Thyroid gland (tissue), 4 donors: ENCODE measurements around the gene KANSL1. TPM values are rescaled to one million over a fixed set of nuclear protein-coding genes. Genes with fewer than 3 reads are reported as not detected.

ENCODE experiments used
- DNase-seq, 2 donors: peaks; one replicate each; pipeline ENCODE4 v3.0.0-alpha.2; 2019
- H3K27ac ChIP-seq, 3 donors: fragments of 200-600 bp; sonication (generic); 1 replicate in 2 of 3; 2 replicates in 1 of 3; pipeline ENCODE4 v1.5.1; 2016 to 2019; ENCODE audit warnings: mild to moderate bottlenecking in 1 of 3, moderate library complexity in 1 of 3
- H3K27me3 ChIP-seq: fragments of 200-600 bp; sonication (generic); one replicate; pipeline ENCODE4 v1.5.1; 2019
- H3K36me3 ChIP-seq, 2 donors: fragments of 200-600 bp; sonication (generic); one replicate each; pipeline ENCODE4 v1.5.1; 2016 to 2019
- H3K4me1 ChIP-seq, 2 donors: fragments of 200-600 bp; sonication (generic); one replicate each; pipeline ENCODE4 v1.5.1; 2017 to 2019
- H3K4me3 ChIP-seq, 3 donors: fragments of 200-600 bp; sonication (generic); replicated peaks in 1 of 3; 1 replicate in 2 of 3; 2 replicates in 1 of 3; pipeline ENCODE4 v1.5.1; 2016; ENCODE audit warnings: mild to moderate bottlenecking in 1 of 3
- H3K9me3 ChIP-seq: fragments of 200-600 bp; sonication (generic); one replicate; pipeline ENCODE4 v1.5.1; 2017
- CTCF ChIP-seq, 6 experiments: fragments of 200-600 bp in 3 of 6; fragments of 450-650 bp in 3 of 6; sonication (generic) in 3 of 6; IDR thresholded peaks; one replicate each; pipeline ENCODE4 v1.5.1; 2016 to 2019; ENCODE audit warnings: antibody characterized with exemption in 6 of 6, mild to moderate bottlenecking in 2 of 6, inconsistent platforms in 1 of 6, moderate library complexity in 1 of 6
- POLR2A ChIP-seq, 2 donors: fragments of 450-650 bp; IDR thresholded peaks; one replicate each; pipeline ENCODE4 v1.6.1; 2017; ENCODE audit warnings: antibody characterized with exemption in 2 of 2, mild to moderate bottlenecking in 2 of 2, moderate library complexity in 1 of 2
- WGBS, 2 donors: methylation state at CpG; one replicate each; pipeline ENCODE4 v1.1.5; 2017; 5-methylcytosine and 5-hydroxymethylcytosine counted together
- intact Hi-C: fragments of 100-400 bp; cut with DNase I; formaldehyde crosslinking; loops from one replicate; pipeline ENCODE4 v1.15.1; 2023
- total RNA-seq, 4 donors: library from RNA; depleted of rRNA; stranded (reverse); fragments of >200 nt; gene quantifications; one replicate each; pipeline ENCODE4 v1.2.3, GENCODE V29; 2016

KANSL1 gene
- total RNA-seq, 4 donors from 2014 or later: 90.7 to 209 (median 124) TPM

GRCh38 chr17:46120078-46120477, 73.2 kb downstream of the KANSL1 start:
- Histone ChIP-seq H3K36me3 (no peaks in the 10 kb centered on the region), H3K4me1 (peaks cover 58 to 80% of the 10 kb centered on the region in 2 donors), H3K27ac (no peak overlapping the region), H3K27me3 (no peaks in the 10 kb centered on the region), H3K9me3 (no peaks in the 10 kb centered on the region), H3K4me3 (no peak overlapping the region)
- intact Hi-C loops: no loop called here
- no peak for DNase-seq
- TF ChIP-seq POLR2A (IDR thresholded peaks at IDR 0.05): no peak
- TF ChIP-seq CTCF (IDR thresholded peaks at IDR 0.05): no peak

- Histone ChIP-seq H3K4me3 (no peak overlapping the region), H3K4me1 (peaks cover 61 to 82% of the 10 kb centered on the region in 2 donors), H3K27ac (no peak overlapping the region), H3K36me3 (no peaks in the 10 kb centered on the region), H3K27me3 (no peaks in the 10 kb centered on the region), H3K9me3 (no peaks in the 10 kb centered on the region)
- WGBS, 2 donors: 98% methylated on average over 5 of the region's 5 CpGs
- no peak for DNase-seq
- intact Hi-C loops: no loop called here
- TF ChIP-seq POLR2A (IDR thresholded peaks at IDR 0.05) (no peak), CTCF (IDR thresholded peaks at IDR 0.05) (no peak)
These were observed 74.3 kb downstream of the KANSL1 start for GRCh38 chr17:46118964-46119363.

GRCh38 chr17:46117850-46118696, 75.2 kb downstream of the KANSL1 start:
- intact Hi-C loops: no loop called here
- 25 to 26% methylated on average over 5 of the region's 5 CpGs for WGBS, 2 donors
- Histone ChIP-seq H3K27me3 (no peaks in the 10 kb centered on the region), H3K4me3 (no peak overlapping the region), H3K4me1 (peaks cover 61 to 87% of the 10 kb centered on the region in 2 donors), H3K36me3 (no peaks in the 10 kb centered on the region), H3K27ac (peak overlapping the region in 2 of 3 donors; percentile 9 to 31), H3K9me3 (no peaks in the 10 kb centered on the region)
- TF ChIP-seq POLR2A (IDR thresholded peaks at IDR 0.05) (no peak), CTCF (IDR thresholded peaks at IDR 0.05) (no peak)
- DNase-seq: no peak

- 60 to 64% methylated on average over 3 of the region's 3 CpGs for WGBS, 2 donors
- no peaks in the 10 kb centered on the region for H3K9me3 ChIP-seq
- peak overlapping the region in 2 of 3 donors; percentile 29 to 34 for H3K27ac ChIP-seq
These were observed 76.1 kb downstream of the KANSL1 start for GRCh38 chr17:46117117-46117516.

More at GRCh38 chr17:46117117-46117516, 76.1 kb downstream of the KANSL1 start:
- intact Hi-C loops: no loop called here
- H3K36me3 ChIP-seq: no peaks in the 10 kb centered on the region
- DNase-seq: no peak
- no peak overlapping the region for H3K4me3 ChIP-seq
- no peaks in the 10 kb centered on the region for H3K27me3 ChIP-seq
- H3K4me1 ChIP-seq: peaks cover 53 to 86% of the 10 kb centered on the region in 2 donors
- TF ChIP-seq CTCF (IDR thresholded peaks at IDR 0.05) (no peak), POLR2A (IDR thresholded peaks at IDR 0.05) (no peak)
